OCI-LY3 (cell line): Measurements from ENCODE around the gene GGN.

Experiments
- H2AFZ ChIP-seq: fragments of 200-600, 300-600 bp; shearing (Covaris generic); 2 replicates; pipeline ENCODE4 v1.6.0; 2014; ENCODE audit warnings: antibody characterized with exemption, low read depth, low read length
- H3K27ac ChIP-seq: fragments of 200-600, 300-600 bp; sonication (generic); 2 replicates; pipeline ENCODE4 v1.5.1; 2014; ENCODE audit warnings: mild to moderate bottlenecking, low read length, moderate library complexity, mixed read lengths
- H3K27me3 ChIP-seq: fragments of 200-600, 300-600 bp; sonication (generic); 2 replicates; pipeline ENCODE4 v1.6.1; 2014; ENCODE audit warnings: low read depth, low read length, mixed read lengths
- H3K36me3 ChIP-seq: fragments of 200-600, 300-600 bp; sonication (generic); replicated peaks from 2 replicates; pipeline ENCODE3; 2014; ENCODE audit warnings: low read depth, low read length, mixed read lengths
- H3K4me1 ChIP-seq: fragments of 300-600, 200-600 bp; sonication (generic); 2 replicates; pipeline ENCODE4 v1.6.1; 2014; ENCODE audit warnings: low read length, mixed read lengths
- H3K4me2 ChIP-seq: fragments of 200-600, 300-600 bp; sonication (generic); 2 replicates; pipeline ENCODE4 v1.6.1; 2014; ENCODE audit warnings: low read length, mixed read lengths
- H3K4me3 ChIP-seq: fragments of 300-600, 200-600 bp; sonication (generic); 2 replicates; pipeline ENCODE4 v1.5.1; 2014; ENCODE audit warnings: antibody characterized with exemption, mild to moderate bottlenecking, low read length, moderate library complexity
- H3K79me2 ChIP-seq: fragments of 300-600, 200-600 bp; shearing (Covaris generic); 2 replicates; pipeline ENCODE4 v1.6.1; 2014; ENCODE audit warnings: mild to moderate bottlenecking, low read length, mixed read lengths
- H3K9ac ChIP-seq: fragments of 300-600, 200-600 bp; shearing (Covaris generic); 2 replicates; pipeline ENCODE4 v1.6.0; 2014; ENCODE audit warnings: mild to moderate bottlenecking, low read length, moderate library complexity
- H3K9me3 ChIP-seq: fragments of 200-600, 300-600 bp; shearing (Covaris generic); 2 replicates; pipeline ENCODE4 v1.6.1; 2014; ENCODE audit warnings: low read length, mixed read lengths; ENCODE audit not compliant: insufficient read depth
- H4K20me1 ChIP-seq: fragments of 200-600, 300-600 bp; sonication (generic); 2 replicates; pipeline ENCODE4 v1.6.1; 2016; ENCODE audit warnings: low read length, mixed read lengths; ENCODE audit not compliant: insufficient read depth
- CTCF ChIP-seq: fragments of 200-600, 300-600 bp; sonication (generic); IDR thresholded peaks from 2 replicates; pipeline ENCODE4 v1.5.1; 2014; ENCODE audit warnings: antibody characterized with exemption, low read length, low read depth
- EZH2phosphoT487 ChIP-seq: fragments of 200-600 bp; shearing (Covaris generic); IDR thresholded peaks from 2 replicates; pipeline ENCODE4 v1.6.1; 2018; ENCODE audit warnings: antibody characterized with exemption, mixed run types, low read depth

GGN gene

GRCh38 chr19:38421856-38422255, 34.0 kb upstream of the GGN start:
- Histone ChIP-seq H2AFZ (no peak overlapping the region), H4K20me1 (0 out of 2 replicates have a peak, but pooled peaks cover 4% of the 10 kb centered on the region), H3K9ac (no peak overlapping the region), H3K9me3 (no peaks in the 10 kb centered on the region), H3K4me1 (peaks cover 61% of the 10 kb centered on the region), H3K27ac (no peak overlapping the region), H3K36me3 (peaks cover 52% of the 10 kb centered on the region), H3K4me2 (no peak overlapping the region), H3K79me2 (peaks cover 27% of the 10 kb centered on the region), H3K27me3 (no peaks in the 10 kb centered on the region), H3K4me3 (no peak overlapping the region)
- no peak for TF ChIP-seq CTCF
- no peak for TF ChIP-seq EZH2phosphoT487

GRCh38 chr19:38420935-38421334, 33.1 kb upstream of the GGN start:
- Histone ChIP-seq H3K4me3 (no peak overlapping the region), H3K4me1 (peaks cover 59% of the 10 kb centered on the region), H2AFZ (no peak overlapping the region), H3K27me3 (no peaks in the 10 kb centered on the region), H3K79me2 (peaks cover 27% of the 10 kb centered on the region), H3K9me3 (no peaks in the 10 kb centered on the region), H3K9ac (no peak overlapping the region), H3K27ac (no peak overlapping the region), H4K20me1 (0 out of 2 replicates have a peak, but pooled peaks cover 4% of the 10 kb centered on the region), H3K4me2 (no peak overlapping the region), H3K36me3 (peaks cover 56% of the 10 kb centered on the region)
- no peak for TF ChIP-seq EZH2phosphoT487
- TF ChIP-seq CTCF = no peak

- no peaks in the 10 kb centered on the region for H3K27me3 ChIP-seq
- H3K27ac ChIP-seq = peak overlapping the region; percentile 36
- peaks cover under 1% of the 10 kb centered on the region for H3K79me2 ChIP-seq
- peaks cover 36% of the 10 kb centered on the region for H3K4me1 ChIP-seq
- H3K9me3 ChIP-seq = no peaks in the 10 kb centered on the region
- H2AFZ ChIP-seq = no peak overlapping the region
- H4K20me1 ChIP-seq = 0 out of 2 replicates have a peak, but pooled peaks cover 4% of the 10 kb centered on the region
- H3K4me2 ChIP-seq = peak overlapping the region; percentile 70
- peaks cover 57% of the 10 kb centered on the region for H3K36me3 ChIP-seq
- peak overlapping the region; percentile 66 for H3K4me3 ChIP-seq
- 0 out of 2 replicates have a peak, but pooled peaks have one; percentile 10 for TF ChIP-seq CTCF
- no peak for TF ChIP-seq EZH2phosphoT487
- H3K9ac ChIP-seq = peak overlapping the region; percentile 26; the same call in 1 of the 2 replicates
These were observed 30.0 kb upstream of the GGN start for GRCh38 chr19:38417544-38418506.

- H3K4me1 ChIP-seq = peaks cover 35% of the 10 kb centered on the region
- no peak overlapping the region for H2AFZ ChIP-seq
- H3K27ac ChIP-seq = peak overlapping the region; percentile 36
- H3K4me2 ChIP-seq = peak overlapping the region; percentile 70
- H3K79me2 ChIP-seq = no peaks in the 10 kb centered on the region
- no peak overlapping the region; the same call in 1 of the 2 replicates for H3K9ac ChIP-seq
- H3K9me3 ChIP-seq = no peaks in the 10 kb centered on the region
- H4K20me1 ChIP-seq = 0 out of 2 replicates have a peak, but pooled peaks cover 4% of the 10 kb centered on the region
- TF ChIP-seq CTCF (no peak), EZH2phosphoT487 (no peak)
- H3K4me3 ChIP-seq = peak overlapping the region; percentile 66
- H3K27me3 ChIP-seq = no peaks in the 10 kb centered on the region
- peaks cover 63% of the 10 kb centered on the region for H3K36me3 ChIP-seq
These were observed 29.3 kb upstream of the GGN start for GRCh38 chr19:38417146-38417543.
